H1 (cell line): ENCODE data around the gene C9.

Experiments
- CTCF ChIP-seq, 3 experiments: IDR thresholded peaks; 1 replicate in 2 of 3; 2 replicates in 1 of 3; pipeline versions ENCODE4 v1.5.1 to v1.6.1; 2011; ENCODE audit warnings: low read length in 3 of 3, mild to moderate bottlenecking in 3 of 3, inconsistent platforms in 2 of 3, low read depth in 1 of 3, moderate library complexity in 1 of 3; ENCODE audit not compliant: insufficient read depth in 1 of 3; ENCODE audit errors: control extremely low read depth in 1 of 3
- POLR2A ChIP-seq, 2 experiments: IDR thresholded peaks; 1 replicate in 1 of 2; 2 replicates in 1 of 2; pipeline ENCODE4 v1.6.1; 2011; ENCODE audit warnings: low read depth in 2 of 2, low read length in 2 of 2, mild to moderate bottlenecking in 2 of 2; ENCODE audit errors: control extremely low read depth in 1 of 2
- RAD21 ChIP-seq, 2 experiments: IDR thresholded peaks in 1 of 2; conservative IDR thresholded peaks in 1 of 2; 2 replicates each; pipeline ENCODE4 v1.6.1; 2011; ENCODE audit warnings: low read depth in 2 of 2, low read length in 2 of 2, improper control_type of control experiment in 1 of 2, inconsistent platforms in 1 of 2, mild to moderate bottlenecking in 1 of 2, moderate library complexity in 1 of 2
- SRF ChIP-seq: IDR thresholded peaks from 2 replicates; pipeline ENCODE4 v1.6.1; 2011; ENCODE audit warnings: mild to moderate bottlenecking, low read depth, low read length, moderate library complexity

- TF ChIP-seq SRF (no peak), POLR2A (IDR thresholded peaks at IDR 0.05; ENCODE audit: control extremely low read depth in 1 of 2, low read depth in 2 of 2, low read length in 2 of 2) (no peak), RAD21 (IDR thresholded peaks at IDR 0.05 in 1 of 2, conservative IDR thresholded peaks at IDR 0.05 in 1 of 2; ENCODE audit: low read depth in 2 of 2, low read length in 2 of 2) (no peak), CTCF (IDR thresholded peaks at IDR 0.05; ENCODE audit: control extremely low read depth in 1 of 3, insufficient read depth in 1 of 3, low read depth in 1 of 3, low read length in 3 of 3) (no peak)
These were observed 62.9 kb downstream of the C9 start for GRCh38 chr5:39301406-39301805.
